Liver (tissue), 3 donors: Measurements from ENCODE around the gene TVP23C.

Source experiments
- GABPA ChIP-seq, 2 donors: IDR thresholded peaks in 1 of 2; conservative IDR thresholded peaks in 1 of 2; 2 replicates each; pipeline ENCODE4 v1.6.1; 2016; ENCODE audit warnings: antibody characterized with exemption in 2 of 2, mild to moderate bottlenecking in 1 of 2, moderate library complexity in 1 of 2
- HNF4A ChIP-seq, 2 donors: conservative IDR thresholded peaks; 2 replicates each; pipeline ENCODE4 v1.6.1; 2016; ENCODE audit warnings: antibody characterized with exemption in 2 of 2, mild to moderate bottlenecking in 2 of 2
- HNF4G ChIP-seq: IDR thresholded peaks from 2 replicates; pipeline ENCODE4 v1.6.1; 2016; ENCODE audit warnings: antibody characterized with exemption
- RAD21 ChIP-seq, 2 donors: IDR thresholded peaks; 2 replicates each; pipeline ENCODE4 v1.6.1; 2016; ENCODE audit warnings: antibody characterized with exemption in 2 of 2, mild to moderate bottlenecking in 2 of 2
- RXRA ChIP-seq, 2 donors: IDR thresholded peaks; 2 replicates each; pipeline ENCODE4 v1.6.1; 2017 to 2018; ENCODE audit warnings: antibody characterized with exemption in 2 of 2, mild to moderate bottlenecking in 1 of 2
- SP1 ChIP-seq: IDR thresholded peaks from 2 replicates; pipeline ENCODE4 v1.6.1; 2018; ENCODE audit warnings: antibody characterized with exemption, mild to moderate bottlenecking
- TAF1 ChIP-seq: conservative IDR thresholded peaks from 2 replicates; pipeline ENCODE4 v1.6.1; 2016; ENCODE audit warnings: antibody characterized with exemption, mild to moderate bottlenecking
- YY1 ChIP-seq: IDR thresholded peaks from 2 replicates; pipeline ENCODE4 v1.6.1; 2016; ENCODE audit warnings: antibody characterized with exemption, mild to moderate bottlenecking
- TF ChIP-seq, protein P1 (sequence below): fragments of 150-350 bp; IDR thresholded peaks from 2 replicates; pipeline ENCODE4 v1.5.1; 2017; ENCODE audit warnings: improper control_type of control experiment, low read depth, low read length; ENCODE audit not compliant: missing input control
- TF ChIP-seq, protein P2 (sequence below): IDR thresholded peaks from 2 replicates; pipeline ENCODE4 v1.6.1; 2016; ENCODE audit warnings: antibody characterized with exemption
- TF ChIP-seq, protein P3 (sequence below): IDR thresholded peaks from 2 replicates; pipeline ENCODE4 v1.6.1; 2016; ENCODE audit warnings: antibody characterized with exemption
- TF ChIP-seq, protein P4 (sequence below): IDR thresholded peaks from 2 replicates; pipeline ENCODE4 v1.6.1; 2016; ENCODE audit warnings: antibody characterized with exemption, mild to moderate bottlenecking
- TF ChIP-seq, protein P5 (sequence below): IDR thresholded peaks from 2 replicates; pipeline ENCODE4 v1.6.1; 2016; ENCODE audit warnings: antibody characterized with exemption
- donor health status: healthy.
- donor health status: healthy.

DNA sequence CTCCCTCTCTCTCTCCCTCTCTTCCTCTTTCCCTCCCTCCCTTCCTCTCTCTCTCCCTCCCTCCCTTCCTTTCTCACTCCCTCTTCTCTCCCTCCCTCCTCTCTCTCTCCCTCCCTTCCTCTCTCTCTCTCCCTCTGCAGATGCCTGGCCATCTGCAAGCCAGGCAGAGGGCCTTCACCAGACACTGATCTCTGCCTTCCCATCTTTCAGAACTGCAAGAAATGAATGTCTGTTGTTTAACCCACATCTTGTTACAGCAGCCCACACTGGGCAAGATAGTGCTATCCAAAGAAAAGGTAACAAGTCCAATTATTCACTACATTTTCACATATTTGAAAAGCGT is 69.6 kb downstream of the TVP23C start:
- TF ChIP-seq, protein P1, sequence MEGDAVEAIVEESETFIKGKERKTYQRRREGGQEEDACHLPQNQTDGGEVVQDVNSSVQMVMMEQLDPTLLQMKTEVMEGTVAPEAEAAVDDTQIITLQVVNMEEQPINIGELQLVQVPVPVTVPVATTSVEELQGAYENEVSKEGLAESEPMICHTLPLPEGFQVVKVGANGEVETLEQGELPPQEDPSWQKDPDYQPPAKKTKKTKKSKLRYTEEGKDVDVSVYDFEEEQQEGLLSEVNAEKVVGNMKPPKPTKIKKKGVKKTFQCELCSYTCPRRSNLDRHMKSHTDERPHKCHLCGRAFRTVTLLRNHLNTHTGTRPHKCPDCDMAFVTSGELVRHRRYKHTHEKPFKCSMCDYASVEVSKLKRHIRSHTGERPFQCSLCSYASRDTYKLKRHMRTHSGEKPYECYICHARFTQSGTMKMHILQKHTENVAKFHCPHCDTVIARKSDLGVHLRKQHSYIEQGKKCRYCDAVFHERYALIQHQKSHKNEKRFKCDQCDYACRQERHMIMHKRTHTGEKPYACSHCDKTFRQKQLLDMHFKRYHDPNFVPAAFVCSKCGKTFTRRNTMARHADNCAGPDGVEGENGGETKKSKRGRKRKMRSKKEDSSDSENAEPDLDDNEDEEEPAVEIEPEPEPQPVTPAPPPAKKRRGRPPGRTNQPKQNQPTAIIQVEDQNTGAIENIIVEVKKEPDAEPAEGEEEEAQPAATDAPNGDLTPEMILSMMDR, result no peak
- TF ChIP-seq, protein P2, sequence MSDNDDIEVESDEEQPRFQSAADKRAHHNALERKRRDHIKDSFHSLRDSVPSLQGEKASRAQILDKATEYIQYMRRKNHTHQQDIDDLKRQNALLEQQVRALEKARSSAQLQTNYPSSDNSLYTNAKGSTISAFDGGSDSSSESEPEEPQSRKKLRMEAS, result no peak
- TF ChIP-seq RAD21 (IDR thresholded peaks at IDR 0.05) (no peak), TAF1 (no peak), SP1 (no peak), YY1 (no peak), HNF4G (no peak), GABPA (IDR thresholded peaks at IDR 0.05 in 1 of 2, conservative IDR thresholded peaks at IDR 0.05 in 1 of 2) (no peak), HNF4A (conservative IDR thresholded peaks at IDR 0.05) (no peak), RXRA (IDR thresholded peaks at IDR 0.05) (no peak)
- TF ChIP-seq, protein P3, sequence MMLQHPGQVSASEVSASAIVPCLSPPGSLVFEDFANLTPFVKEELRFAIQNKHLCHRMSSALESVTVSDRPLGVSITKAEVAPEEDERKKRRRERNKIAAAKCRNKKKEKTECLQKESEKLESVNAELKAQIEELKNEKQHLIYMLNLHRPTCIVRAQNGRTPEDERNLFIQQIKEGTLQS, result no peak
- TF ChIP-seq, protein P4, sequence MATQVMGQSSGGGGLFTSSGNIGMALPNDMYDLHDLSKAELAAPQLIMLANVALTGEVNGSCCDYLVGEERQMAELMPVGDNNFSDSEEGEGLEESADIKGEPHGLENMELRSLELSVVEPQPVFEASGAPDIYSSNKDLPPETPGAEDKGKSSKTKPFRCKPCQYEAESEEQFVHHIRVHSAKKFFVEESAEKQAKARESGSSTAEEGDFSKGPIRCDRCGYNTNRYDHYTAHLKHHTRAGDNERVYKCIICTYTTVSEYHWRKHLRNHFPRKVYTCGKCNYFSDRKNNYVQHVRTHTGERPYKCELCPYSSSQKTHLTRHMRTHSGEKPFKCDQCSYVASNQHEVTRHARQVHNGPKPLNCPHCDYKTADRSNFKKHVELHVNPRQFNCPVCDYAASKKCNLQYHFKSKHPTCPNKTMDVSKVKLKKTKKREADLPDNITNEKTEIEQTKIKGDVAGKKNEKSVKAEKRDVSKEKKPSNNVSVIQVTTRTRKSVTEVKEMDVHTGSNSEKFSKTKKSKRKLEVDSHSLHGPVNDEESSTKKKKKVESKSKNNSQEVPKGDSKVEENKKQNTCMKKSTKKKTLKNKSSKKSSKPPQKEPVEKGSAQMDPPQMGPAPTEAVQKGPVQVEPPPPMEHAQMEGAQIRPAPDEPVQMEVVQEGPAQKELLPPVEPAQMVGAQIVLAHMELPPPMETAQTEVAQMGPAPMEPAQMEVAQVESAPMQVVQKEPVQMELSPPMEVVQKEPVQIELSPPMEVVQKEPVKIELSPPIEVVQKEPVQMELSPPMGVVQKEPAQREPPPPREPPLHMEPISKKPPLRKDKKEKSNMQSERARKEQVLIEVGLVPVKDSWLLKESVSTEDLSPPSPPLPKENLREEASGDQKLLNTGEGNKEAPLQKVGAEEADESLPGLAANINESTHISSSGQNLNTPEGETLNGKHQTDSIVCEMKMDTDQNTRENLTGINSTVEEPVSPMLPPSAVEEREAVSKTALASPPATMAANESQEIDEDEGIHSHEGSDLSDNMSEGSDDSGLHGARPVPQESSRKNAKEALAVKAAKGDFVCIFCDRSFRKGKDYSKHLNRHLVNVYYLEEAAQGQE, result no peak
- TF ChIP-seq, protein P5, sequence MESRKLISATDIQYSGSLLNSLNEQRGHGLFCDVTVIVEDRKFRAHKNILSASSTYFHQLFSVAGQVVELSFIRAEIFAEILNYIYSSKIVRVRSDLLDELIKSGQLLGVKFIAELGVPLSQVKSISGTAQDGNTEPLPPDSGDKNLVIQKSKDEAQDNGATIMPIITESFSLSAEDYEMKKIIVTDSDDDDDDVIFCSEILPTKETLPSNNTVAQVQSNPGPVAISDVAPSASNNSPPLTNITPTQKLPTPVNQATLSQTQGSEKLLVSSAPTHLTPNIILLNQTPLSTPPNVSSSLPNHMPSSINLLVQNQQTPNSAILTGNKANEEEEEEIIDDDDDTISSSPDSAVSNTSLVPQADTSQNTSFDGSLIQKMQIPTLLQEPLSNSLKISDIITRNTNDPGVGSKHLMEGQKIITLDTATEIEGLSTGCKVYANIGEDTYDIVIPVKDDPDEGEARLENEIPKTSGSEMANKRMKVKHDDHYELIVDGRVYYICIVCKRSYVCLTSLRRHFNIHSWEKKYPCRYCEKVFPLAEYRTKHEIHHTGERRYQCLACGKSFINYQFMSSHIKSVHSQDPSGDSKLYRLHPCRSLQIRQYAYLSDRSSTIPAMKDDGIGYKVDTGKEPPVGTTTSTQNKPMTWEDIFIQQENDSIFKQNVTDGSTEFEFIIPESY, result no peak
